ENCODE results near the gene PPP1R3F.

Gene PPP1R3F

DNA sequence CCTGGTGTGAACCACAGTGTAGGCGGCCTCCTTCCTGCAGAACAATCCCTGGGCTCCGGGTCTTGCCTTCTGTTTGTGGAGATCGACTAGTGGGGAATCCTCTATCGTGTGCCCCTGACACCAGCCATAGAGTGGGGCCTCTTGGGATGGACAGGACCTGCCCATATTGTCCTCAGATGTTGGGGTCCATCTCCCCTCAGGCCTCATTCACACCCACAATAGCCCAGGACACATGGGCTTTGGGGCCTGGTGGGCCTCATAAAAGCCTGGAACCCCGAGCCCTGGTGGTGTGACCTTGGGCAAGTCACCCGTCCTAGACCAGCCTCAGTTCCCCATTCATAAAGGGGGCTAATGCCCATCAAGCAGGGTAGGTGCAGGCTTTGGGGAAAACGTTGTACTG, 20.6 kb downstream of the PPP1R3F start:
- no peak for TF ChIP-seq REST (IDR thresholded peaks at IDR 0.05; ENCODE audit: insufficient read depth in 1 of 2, low read depth in 2 of 2, low read length in 2 of 2)
- TF ChIP-seq SIN3A (IDR thresholded peaks at IDR 0.05; ENCODE audit: borderline replicate concordance, insufficient read depth, low read length), result no peak
- no peak for TF ChIP-seq POLR2AphosphoS5 (IDR thresholded peaks at IDR 0.05; ENCODE audit: low read depth, low read length)
- no peak for TF ChIP-seq TAF1 (IDR thresholded peaks at IDR 0.05; ENCODE audit: borderline replicate concordance, insufficient read depth, low read length)
- TF ChIP-seq FOXP2 (optimal IDR thresholded peaks at IDR 0.05; ENCODE audit: borderline replicate concordance, extremely low read depth, extremely low read length, insufficient read depth), result no peak

GRCh38 chrX:49291615-49292337, 22.2 kb downstream of the PPP1R3F start:
- TF ChIP-seq TAF1 (IDR thresholded peaks at IDR 0.05; ENCODE audit: borderline replicate concordance, insufficient read depth, low read length), result no peak
- TF ChIP-seq SIN3A (IDR thresholded peaks at IDR 0.05; ENCODE audit: borderline replicate concordance, insufficient read depth, low read length), result no peak

DNA sequence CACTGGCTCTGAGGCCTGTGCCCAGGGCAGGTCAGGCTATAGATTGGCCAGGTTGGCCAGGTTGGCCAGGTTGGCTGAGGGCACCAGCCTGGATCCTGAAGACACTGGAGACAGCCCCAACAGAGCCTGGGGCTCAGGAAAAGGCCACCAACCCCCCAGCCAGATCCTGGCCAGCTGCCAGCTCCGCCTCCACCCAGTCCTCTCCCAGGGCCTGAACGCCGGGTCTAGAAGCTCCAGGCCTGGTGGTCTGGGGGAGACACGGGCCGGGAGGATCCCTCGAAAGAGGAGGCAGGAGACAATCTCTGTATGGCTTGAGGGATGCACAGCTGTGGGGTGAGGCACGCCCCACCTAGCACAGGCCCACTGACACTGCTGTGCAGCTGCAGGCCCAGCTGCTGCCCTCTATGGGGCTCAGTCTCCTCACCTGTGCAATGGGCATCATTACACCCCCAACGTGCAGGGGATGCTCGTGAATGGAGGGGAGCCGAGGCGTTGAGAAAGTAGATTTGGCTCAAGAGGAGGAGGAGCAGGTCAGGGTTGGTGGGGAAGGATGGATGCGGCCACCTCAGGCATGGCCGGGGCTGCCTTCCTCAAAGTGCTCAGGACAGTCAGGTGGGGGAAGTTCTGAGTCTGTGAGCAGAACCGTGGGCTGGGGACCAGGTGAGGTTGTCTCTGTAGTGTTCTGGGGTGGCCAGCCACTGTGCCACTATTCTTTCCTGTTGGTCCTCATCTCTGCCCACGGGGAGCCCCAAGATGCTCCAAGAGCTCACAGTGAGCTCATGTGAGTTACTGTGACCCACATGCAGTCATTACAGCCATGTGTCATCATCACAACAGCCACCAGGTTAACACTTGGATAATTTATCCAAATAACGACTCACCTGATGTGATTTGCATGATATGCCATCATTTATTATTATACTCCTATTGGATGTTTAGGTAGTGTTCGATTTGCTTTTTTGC, 23.1 kb downstream of the PPP1R3F start:
- no peak for TF ChIP-seq FOXP2 (optimal IDR thresholded peaks at IDR 0.05; ENCODE audit: borderline replicate concordance, extremely low read depth, extremely low read length, insufficient read depth)
- TF ChIP-seq REST (IDR thresholded peaks at IDR 0.05; ENCODE audit: insufficient read depth in 1 of 2, low read depth in 2 of 2, low read length in 2 of 2), result no peak
- TF ChIP-seq SIN3A (IDR thresholded peaks at IDR 0.05; ENCODE audit: borderline replicate concordance, insufficient read depth, low read length), result no peak
- no peak for TF ChIP-seq TAF1 (IDR thresholded peaks at IDR 0.05; ENCODE audit: borderline replicate concordance, insufficient read depth, low read length)
- TF ChIP-seq POLR2AphosphoS5 (IDR thresholded peaks at IDR 0.05; ENCODE audit: low read depth, low read length), result no peak

DNA sequence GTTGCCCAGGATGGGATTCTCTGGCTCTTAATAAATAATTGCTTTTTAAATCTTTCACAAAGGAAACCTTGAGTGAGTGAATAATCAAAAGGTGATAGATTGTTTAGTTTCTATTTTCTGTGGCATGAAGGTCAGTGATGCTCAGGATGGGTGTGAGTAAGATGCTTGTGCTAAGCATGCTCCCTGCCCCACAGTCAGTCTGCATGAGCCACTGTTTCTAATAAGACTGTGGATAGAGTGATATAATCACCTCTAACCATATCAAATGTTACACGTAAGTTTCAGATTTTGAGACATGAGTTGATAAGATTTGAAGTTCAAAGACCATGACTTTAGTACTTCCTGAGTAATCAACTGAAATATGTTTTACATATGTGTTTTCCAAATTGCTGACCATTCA, 31.1 kb downstream of the PPP1R3F start:
- TF ChIP-seq SIN3A (IDR thresholded peaks at IDR 0.05; ENCODE audit: borderline replicate concordance, insufficient read depth, low read length) (no peak), POLR2AphosphoS5 (IDR thresholded peaks at IDR 0.05; ENCODE audit: low read depth, low read length) (no peak), FOXP2 (optimal IDR thresholded peaks at IDR 0.05; ENCODE audit: borderline replicate concordance, extremely low read depth, extremely low read length, insufficient read depth) (no peak), REST (IDR thresholded peaks at IDR 0.05; ENCODE audit: insufficient read depth in 1 of 2, low read depth in 2 of 2, low read length in 2 of 2) (no peak), TAF1 (IDR thresholded peaks at IDR 0.05; ENCODE audit: borderline replicate concordance, insufficient read depth, low read length) (no peak)

GRCh38 chrX:49303346-49303745, 33.8 kb downstream of the PPP1R3F start, which contains the start of gene GAGE10:
Gene GAGE10 (plus strand): TSS chrX:49303646. CDS start chrX:49304860, 1,214 bp downstream.
- TF ChIP-seq POLR2AphosphoS5 (IDR thresholded peaks at IDR 0.05; ENCODE audit: low read depth, low read length) (no peak), SIN3A (IDR thresholded peaks at IDR 0.05; ENCODE audit: borderline replicate concordance, insufficient read depth, low read length) (no peak)

Measured in PFSK-1 (cell line).